ENCODE measurements around the gene OR11A1.

Gene OR11A1

DNA sequence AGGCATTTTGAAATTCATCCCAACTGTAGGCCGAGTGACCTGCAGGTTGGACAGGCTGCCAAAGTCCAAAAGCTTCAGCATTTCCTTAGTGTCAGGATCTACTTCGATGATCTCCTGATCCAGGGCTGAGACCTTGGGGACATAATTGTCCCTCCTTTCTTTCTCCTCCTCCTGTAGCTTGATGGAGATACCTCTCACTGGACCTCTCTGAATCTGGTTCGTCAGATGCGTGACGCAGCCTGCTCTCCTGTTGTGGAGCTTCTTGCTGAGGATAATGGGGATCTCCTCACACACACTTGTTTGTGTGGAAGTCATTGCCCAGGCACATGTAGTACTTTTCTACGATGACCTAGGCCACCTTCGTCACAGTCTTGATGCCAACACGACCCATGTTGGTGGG, 32.4 kb upstream of the OR11A1 start:
- no peak for DNase-seq
- H3K27ac Mint-ChIP-seq, result no peak overlapping the region
- no peaks in the 10 kb centered on the region for H3K36me3 Mint-ChIP-seq (ENCODE audit: low read depth)
- H3K9me3 Mint-ChIP-seq, result no peaks in the 10 kb centered on the region
- peaks cover 38% of the 10 kb centered on the region for H3K27me3 Mint-ChIP-seq
- no peak overlapping the region for H3K4me3 Mint-ChIP-seq
- H3K4me1 Mint-ChIP-seq (ENCODE audit: low read depth), result no peaks in the 10 kb centered on the region

DNA sequence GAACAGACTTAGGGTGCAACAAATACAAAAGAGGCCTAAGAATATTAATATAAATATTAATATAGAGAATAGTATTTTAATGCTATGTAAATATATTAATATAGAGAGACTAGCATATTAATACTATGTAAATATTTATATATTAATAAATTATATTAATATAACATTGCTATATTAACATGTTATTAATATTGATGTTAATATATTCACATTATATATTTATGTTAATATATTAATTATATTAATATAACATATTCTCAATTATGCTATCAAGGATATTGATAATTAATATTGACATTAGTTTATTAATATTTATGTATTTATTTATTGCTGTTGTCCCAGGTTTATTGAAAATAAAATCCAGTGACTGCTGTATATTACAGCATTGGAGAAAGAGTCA, 32.0 kb upstream of the OR11A1 start:
- no peak for DNase-seq
- Mint-ChIP-seq H3K36me3 (ENCODE audit: low read depth) (no peaks in the 10 kb centered on the region), H3K4me1 (ENCODE audit: low read depth) (no peaks in the 10 kb centered on the region), H3K4me3 (no peak overlapping the region), H3K27ac (no peak overlapping the region), H3K9me3 (no peaks in the 10 kb centered on the region), H3K27me3 (peaks cover 41% of the 10 kb centered on the region)

DNA sequence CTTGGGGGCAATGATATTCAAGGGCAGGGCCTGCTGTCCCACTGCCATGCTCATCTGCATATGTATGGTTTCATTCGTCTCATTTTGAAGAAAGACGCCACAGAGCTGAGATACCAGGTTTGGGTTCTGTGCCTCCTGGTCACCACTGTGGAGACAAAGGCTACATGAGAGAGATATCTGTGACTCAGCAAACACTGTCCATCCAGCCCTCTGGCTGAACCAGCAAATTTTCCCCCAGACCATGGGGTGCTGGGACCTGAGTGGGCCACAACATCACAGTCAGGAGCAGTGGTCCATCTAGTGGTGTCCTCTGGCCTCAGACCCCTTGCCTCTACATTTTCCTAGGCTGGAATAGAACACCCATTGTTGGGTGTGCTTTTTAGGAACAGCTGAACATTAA, 30.8 kb upstream of the OR11A1 start, which contains the start of gene MAS1L:
Gene MAS1L, minus strand, starts transcription at position 297 of the 400 bp plus-strand sequence. Its CDS starts 54 bp downstream, at position 243.
- Mint-ChIP-seq H3K4me1 (ENCODE audit: low read depth) (no peaks in the 10 kb centered on the region), H3K27me3 (peaks cover 45% of the 10 kb centered on the region), H3K9me3 (no peaks in the 10 kb centered on the region), H3K4me3 (no peak within 1 kb of the TSS), H3K27ac (no peak within 1 kb of the TSS), H3K36me3 (ENCODE audit: low read depth) (no peaks in the 10 kb centered on the region)
- no peak for DNase-seq

DNA sequence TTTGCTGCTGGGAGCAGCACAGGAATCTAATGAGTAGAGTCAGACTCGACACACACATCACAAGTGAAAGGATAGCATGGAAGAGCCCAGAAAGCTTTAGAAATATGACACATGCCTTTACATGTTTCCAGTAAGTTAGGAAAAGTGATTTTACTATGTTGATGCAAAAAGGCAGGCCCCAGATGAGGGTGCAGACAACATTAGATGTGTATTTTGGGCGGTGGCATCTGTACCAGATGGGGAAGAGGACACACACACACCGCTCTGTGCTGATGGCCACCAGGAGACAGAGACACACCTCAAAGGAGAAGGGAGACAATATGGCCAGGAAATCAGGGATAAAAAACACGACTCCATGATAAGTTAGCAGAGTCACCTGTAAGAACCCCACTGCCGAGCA, 30.3 kb upstream of the OR11A1 start:
- Mint-ChIP-seq H3K27ac (no peak overlapping the region), H3K27me3 (peaks cover 50% of the 10 kb centered on the region), H3K4me3 (no peak overlapping the region), H3K9me3 (no peaks in the 10 kb centered on the region), H3K4me1 (ENCODE audit: low read depth) (no peaks in the 10 kb centered on the region), H3K36me3 (ENCODE audit: low read depth) (no peaks in the 10 kb centered on the region)
- no peak for DNase-seq

DNA sequence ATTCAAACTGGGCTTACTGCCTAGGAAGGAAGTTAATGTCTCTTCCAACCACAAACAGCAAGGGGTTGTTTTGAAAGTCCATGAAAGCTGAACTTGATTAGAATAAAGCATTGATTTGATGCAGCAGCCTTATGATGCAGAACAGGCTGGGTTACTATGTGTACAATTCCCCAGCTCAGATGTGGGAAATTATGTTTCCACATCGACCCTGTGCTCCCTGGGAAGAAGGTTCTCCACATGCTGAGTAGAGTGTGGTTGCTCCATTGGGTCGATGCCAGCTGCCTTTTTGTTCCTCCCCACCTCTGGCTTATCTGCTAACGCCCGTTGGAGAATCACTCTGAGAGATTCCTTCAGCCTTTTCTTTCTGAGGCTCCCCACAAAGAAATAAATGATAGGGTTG, 29.7 kb upstream of the OR11A1 start:
- no peak overlapping the region for H3K27ac Mint-ChIP-seq
- peaks cover 53% of the 10 kb centered on the region for H3K27me3 Mint-ChIP-seq
- no peak for DNase-seq
- no peak overlapping the region for H3K4me3 Mint-ChIP-seq
- H3K36me3 Mint-ChIP-seq (ENCODE audit: low read depth), result no peaks in the 10 kb centered on the region
- H3K9me3 Mint-ChIP-seq, result no peaks in the 10 kb centered on the region
- H3K4me1 Mint-ChIP-seq (ENCODE audit: low read depth), result no peaks in the 10 kb centered on the region

DNA sequence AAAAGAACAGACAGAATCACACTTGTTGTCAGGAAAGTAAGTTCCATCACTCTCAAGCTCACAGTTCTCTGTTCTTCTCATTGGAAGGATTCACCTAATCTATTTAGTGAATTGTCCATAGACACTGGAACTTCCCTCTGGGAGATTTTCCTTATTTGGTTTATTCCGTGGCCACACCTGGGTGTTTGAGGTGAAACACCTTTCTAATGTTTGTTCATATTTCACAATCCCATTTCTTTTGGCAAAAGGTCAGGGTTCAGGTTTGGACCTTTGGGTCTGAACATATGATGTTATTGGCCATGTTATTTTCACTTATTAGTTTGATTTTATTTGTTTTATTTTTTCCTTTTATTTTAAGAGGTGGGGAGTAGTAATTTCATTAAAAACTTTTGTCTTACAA, 26.9 kb upstream of the OR11A1 start:
- no peaks in the 10 kb centered on the region for H3K9me3 Mint-ChIP-seq
- H3K27me3 Mint-ChIP-seq, result peaks cover 46% of the 10 kb centered on the region
- no peak overlapping the region for H3K27ac Mint-ChIP-seq
- H3K4me1 Mint-ChIP-seq (ENCODE audit: low read depth), result no peaks in the 10 kb centered on the region
- no peak for DNase-seq
- H3K36me3 Mint-ChIP-seq (ENCODE audit: low read depth), result no peaks in the 10 kb centered on the region
- no peak overlapping the region for H3K4me3 Mint-ChIP-seq

DNA sequence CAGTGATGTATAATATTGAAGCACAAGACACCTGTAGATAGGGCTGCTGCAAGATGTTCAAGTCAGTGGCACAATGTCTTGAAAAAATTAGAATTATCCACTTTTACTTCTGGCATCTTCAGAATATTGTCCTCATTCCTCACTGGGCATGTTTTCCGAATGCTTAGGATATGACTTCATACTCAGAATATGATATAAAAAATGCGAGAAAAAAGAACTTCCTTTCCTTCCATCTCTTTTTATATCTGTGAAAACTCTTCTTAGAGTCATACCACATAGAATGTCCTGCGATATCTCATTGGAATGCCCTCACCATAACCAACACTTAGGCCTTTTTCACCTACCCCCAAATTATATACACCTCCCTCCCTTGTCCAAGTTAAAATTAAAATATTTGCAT, 26.3 kb upstream of the OR11A1 start:
- Mint-ChIP-seq H3K36me3 (ENCODE audit: low read depth) (no peaks in the 10 kb centered on the region), H3K9me3 (no peaks in the 10 kb centered on the region), H3K4me3 (no peak overlapping the region), H3K27ac (no peak overlapping the region), H3K4me1 (ENCODE audit: low read depth) (no peaks in the 10 kb centered on the region), H3K27me3 (peaks cover 44% of the 10 kb centered on the region)
- DNase-seq, result no peak

DNA sequence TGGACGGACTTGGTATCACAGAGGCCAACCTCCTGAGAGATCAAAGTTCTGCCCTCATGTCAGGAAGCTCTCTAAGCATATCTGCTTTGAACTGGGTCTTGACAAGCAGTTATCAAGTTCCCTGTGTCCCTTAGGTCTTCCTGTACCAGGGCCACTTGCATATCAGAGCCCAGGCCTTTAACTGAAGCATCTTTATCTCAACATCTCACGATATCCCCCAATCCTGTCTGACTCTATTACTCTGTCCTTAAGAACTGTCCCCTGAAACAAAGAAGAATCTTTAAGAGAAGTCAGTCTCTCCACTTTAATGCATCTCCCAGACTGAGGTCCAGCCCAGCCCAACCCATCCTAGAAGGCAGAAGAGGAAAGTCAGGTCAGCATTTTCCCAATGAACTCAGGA, 22.7 kb upstream of the OR11A1 start:
- H3K4me1 Mint-ChIP-seq (ENCODE audit: low read depth), result no peaks in the 10 kb centered on the region
- DNase-seq, result no peak
- H3K4me3 Mint-ChIP-seq, result no peak overlapping the region
- peaks cover 23% of the 10 kb centered on the region for H3K27me3 Mint-ChIP-seq
- no peak overlapping the region for H3K27ac Mint-ChIP-seq
- H3K36me3 Mint-ChIP-seq (ENCODE audit: low read depth), result no peaks in the 10 kb centered on the region
- no peaks in the 10 kb centered on the region for H3K9me3 Mint-ChIP-seq

DNA sequence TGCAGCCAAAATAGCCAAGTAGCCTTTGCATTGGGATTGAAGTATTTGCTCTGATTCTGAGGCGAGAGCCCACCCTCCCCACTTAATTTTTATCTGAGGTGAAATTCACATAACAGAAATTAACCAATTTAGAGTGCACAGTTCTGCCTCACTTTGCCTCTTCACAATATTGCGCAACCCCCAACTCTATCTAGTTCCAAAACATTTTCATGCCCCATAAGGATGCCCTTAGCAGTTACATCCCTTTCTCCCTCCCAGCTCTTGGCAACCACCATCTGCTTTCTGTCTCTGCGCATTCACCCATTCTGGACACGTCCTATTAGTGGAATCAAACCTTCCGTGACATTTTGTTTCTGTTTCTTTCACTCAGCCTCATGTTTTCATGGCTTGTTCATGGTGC, 21.9 kb upstream of the OR11A1 start:
- no peak for DNase-seq
- H3K4me1 Mint-ChIP-seq (ENCODE audit: low read depth), result no peaks in the 10 kb centered on the region
- H3K27me3 Mint-ChIP-seq, result peaks cover 19% of the 10 kb centered on the region
- H3K36me3 Mint-ChIP-seq (ENCODE audit: low read depth), result no peaks in the 10 kb centered on the region
- no peaks in the 10 kb centered on the region for H3K9me3 Mint-ChIP-seq
- H3K27ac Mint-ChIP-seq, result no peak overlapping the region
- no peak overlapping the region for H3K4me3 Mint-ChIP-seq

DNA sequence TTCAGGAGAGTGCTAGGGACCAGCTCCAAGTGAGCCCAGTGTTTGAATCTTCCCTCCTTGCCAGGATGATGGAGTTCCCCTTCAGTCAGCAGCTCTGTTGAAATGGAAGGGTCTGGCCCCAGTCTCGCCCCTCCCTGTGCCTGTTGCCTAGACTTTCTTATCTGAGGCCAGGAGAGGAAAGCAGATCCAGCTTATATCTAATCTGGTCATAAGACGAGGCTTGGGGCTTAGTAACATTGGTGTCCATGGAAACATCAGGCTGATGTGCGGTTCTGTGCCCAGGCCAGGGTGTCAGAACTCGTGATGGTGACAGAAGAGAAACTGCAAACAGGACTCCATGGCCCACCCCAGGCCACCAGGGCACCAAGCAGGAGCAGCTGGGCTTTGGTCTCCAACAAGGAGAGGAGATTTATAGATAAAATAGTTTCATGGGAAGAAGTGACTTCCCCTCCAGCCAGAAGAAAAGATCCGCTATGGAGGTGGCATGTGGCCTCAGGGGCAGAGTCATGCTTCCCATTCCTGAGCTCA, 21.1 kb upstream of the OR11A1 start:
- Mint-ChIP-seq H3K36me3 (ENCODE audit: low read depth) (no peaks in the 10 kb centered on the region), H3K4me3 (no peak overlapping the region), H3K4me1 (ENCODE audit: low read depth) (no peaks in the 10 kb centered on the region), H3K27ac (no peak overlapping the region), H3K9me3 (no peaks in the 10 kb centered on the region), H3K27me3 (peaks cover 17% of the 10 kb centered on the region)
- DNase-seq, result no peak

DNA sequence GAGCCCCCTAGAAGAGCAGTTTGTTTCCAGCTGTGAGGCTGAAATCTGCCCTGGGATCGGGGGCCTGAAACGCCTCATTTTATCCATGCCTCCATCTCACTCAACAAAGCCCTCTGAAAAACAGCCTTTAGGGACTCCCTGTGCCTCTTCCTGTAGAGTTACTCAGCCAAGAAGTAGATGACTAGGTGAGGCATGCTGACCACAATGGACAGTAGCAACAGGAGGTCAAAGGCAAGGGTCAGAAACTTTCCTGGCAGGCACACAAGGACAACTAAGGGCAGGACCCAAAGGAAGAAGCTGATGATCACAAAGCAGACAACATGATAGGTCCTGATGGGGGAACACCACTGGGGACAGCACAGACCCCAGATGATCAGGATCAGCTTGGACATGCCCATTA, 18.1 kb upstream of the OR11A1 start:
- H3K9me3 Mint-ChIP-seq, result no peaks in the 10 kb centered on the region
- no peak overlapping the region for H3K4me3 Mint-ChIP-seq
- H3K27ac Mint-ChIP-seq, result no peak overlapping the region
- no peaks in the 10 kb centered on the region for H3K4me1 Mint-ChIP-seq (ENCODE audit: low read depth)
- peaks cover 23% of the 10 kb centered on the region for H3K27me3 Mint-ChIP-seq
- no peaks in the 10 kb centered on the region for H3K36me3 Mint-ChIP-seq (ENCODE audit: low read depth)
- DNase-seq, result no peak

DNA sequence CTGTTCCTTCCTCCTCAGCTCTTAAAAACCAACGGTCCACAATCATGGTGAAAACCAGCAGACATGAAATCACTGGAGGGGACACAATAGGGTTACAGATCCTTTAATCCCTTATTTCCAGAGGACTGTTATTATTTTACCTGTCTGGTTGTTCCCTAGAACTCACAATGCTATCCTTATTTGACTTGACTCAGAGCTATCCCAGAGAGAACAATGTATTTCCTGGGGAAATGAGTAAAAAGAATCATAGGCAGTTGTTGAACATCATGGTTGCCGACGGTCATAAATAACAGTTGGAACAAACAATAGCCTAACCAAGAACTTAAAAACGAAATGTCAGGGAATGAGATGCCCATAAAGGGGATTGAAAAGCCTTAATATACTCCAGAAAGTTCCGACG, 9.4 kb upstream of the OR11A1 start:
- DNase-seq, result no peak
- H3K9me3 Mint-ChIP-seq, result no peaks in the 10 kb centered on the region
- no peak overlapping the region for H3K27ac Mint-ChIP-seq
- H3K27me3 Mint-ChIP-seq, result peaks cover 29% of the 10 kb centered on the region
- no peaks in the 10 kb centered on the region for H3K4me1 Mint-ChIP-seq (ENCODE audit: low read depth)
- no peaks in the 10 kb centered on the region for H3K36me3 Mint-ChIP-seq (ENCODE audit: low read depth)
- H3K4me3 Mint-ChIP-seq, result no peak overlapping the region

DNA sequence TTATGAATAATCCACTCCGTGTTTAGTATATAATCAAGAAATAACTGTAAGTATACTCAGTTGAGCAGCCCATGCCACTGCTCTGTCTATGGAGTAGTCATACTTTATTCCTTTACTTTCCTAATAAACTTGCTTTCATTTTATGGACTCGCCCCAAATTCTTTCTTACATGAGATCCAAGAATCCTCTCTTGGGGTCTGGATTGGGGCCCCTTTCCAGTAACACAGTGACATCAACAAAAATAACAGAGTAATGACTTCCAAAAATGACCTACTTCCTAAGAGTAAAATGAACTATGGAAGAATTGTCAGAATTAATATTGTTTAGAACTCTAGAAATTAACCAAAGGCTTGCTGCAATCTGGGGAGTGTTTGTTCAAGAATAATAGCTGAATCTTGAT, 8.9 kb upstream of the OR11A1 start:
- peaks cover 27% of the 10 kb centered on the region for H3K27me3 Mint-ChIP-seq
- H3K36me3 Mint-ChIP-seq (ENCODE audit: low read depth), result no peaks in the 10 kb centered on the region
- no peak overlapping the region for H3K4me3 Mint-ChIP-seq
- no peak overlapping the region for H3K27ac Mint-ChIP-seq
- no peaks in the 10 kb centered on the region for H3K9me3 Mint-ChIP-seq
- no peaks in the 10 kb centered on the region for H3K4me1 Mint-ChIP-seq (ENCODE audit: low read depth)
- no peak for DNase-seq

DNA sequence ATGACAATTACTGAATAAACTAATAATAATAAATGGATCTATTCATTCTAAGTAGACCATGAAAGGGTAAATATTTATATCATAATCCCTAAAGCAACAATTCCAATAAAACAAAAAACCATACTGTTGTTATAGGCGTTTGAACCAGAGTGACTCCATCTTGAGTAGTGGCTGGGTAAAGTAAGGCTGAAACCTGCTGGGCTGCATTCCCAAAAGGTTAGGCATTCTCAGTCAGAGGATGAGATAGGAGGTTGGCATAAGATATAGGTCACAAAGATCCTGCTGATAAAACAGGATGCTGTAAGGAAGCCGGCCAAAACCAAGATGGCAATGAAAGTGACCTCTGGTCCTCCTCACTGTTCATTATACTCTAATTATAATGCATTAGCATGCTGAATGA, 8.4 kb upstream of the OR11A1 start:
- Mint-ChIP-seq H3K9me3 (no peaks in the 10 kb centered on the region), H3K27ac (no peak overlapping the region), H3K36me3 (ENCODE audit: low read depth) (no peaks in the 10 kb centered on the region), H3K4me3 (no peak overlapping the region), H3K27me3 (peaks cover 27% of the 10 kb centered on the region), H3K4me1 (ENCODE audit: low read depth) (no peaks in the 10 kb centered on the region)
- no peak for DNase-seq

DNA sequence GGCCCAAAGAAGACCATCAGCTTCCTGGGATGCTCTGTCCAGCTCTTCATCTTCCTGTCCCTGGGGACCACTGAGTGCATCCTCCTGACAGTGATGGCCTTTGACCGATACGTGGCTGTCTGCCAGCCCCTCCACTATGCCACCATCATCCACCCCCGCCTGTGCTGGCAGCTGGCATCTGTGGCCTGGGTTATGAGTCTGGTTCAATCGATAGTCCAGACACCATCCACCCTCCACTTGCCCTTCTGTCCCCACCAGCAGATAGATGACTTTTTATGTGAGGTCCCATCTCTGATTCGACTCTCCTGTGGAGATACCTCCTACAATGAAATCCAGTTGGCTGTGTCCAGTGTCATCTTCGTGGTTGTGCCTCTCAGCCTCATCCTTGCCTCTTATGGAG, 5.2 kb upstream of the OR11A1 start:
- Mint-ChIP-seq H3K4me3 (no peak overlapping the region), H3K27ac (no peak overlapping the region), H3K36me3 (ENCODE audit: low read depth) (no peaks in the 10 kb centered on the region), H3K27me3 (peaks cover 36% of the 10 kb centered on the region), H3K9me3 (no peaks in the 10 kb centered on the region), H3K4me1 (ENCODE audit: low read depth) (no peaks in the 10 kb centered on the region)
- no peak for DNase-seq

All from activated T-cell treated with anti-CD3 and anti-CD28 coated beads, Interleukin-2, amount 50 U/mL, for 24 hours (primary cell).